Measurements from ENCODE around the gene MCRIP1.
A peak's percentile ranks its signal among the peaks of the same experiment; 100 is the strongest.
"Not testable (repeated sequence)": the region's sequence is repeated elsewhere in the genome, so short reads cannot be mapped to it uniquely, and the experiment has no call there.

The MCRIP1 gene

GRCh38 chr17:81840826-81841778 is 8.0 kb upstream of the MCRIP1 start:
- DNase-seq, result no peak

GRCh38 chr17:81840059-81840458 is 7.0 kb upstream of the MCRIP1 start:
- not testable (repeated sequence) for DNase-seq

GRCh38 chr17:81839301-81839700 is 6.2 kb upstream of the MCRIP1 start:
- no peak for DNase-seq

GRCh38 chr17:81838753-81839255 is 5.7 kb upstream of the MCRIP1 start:
- no peak for DNase-seq

- DNase-seq, result no peak
These were observed 4.5 kb upstream of the MCRIP1 start for GRCh38 chr17:81837641-81838040.

- no peak for DNase-seq
These were observed 1.8 kb upstream of the MCRIP1 start, which contains the start of gene PPP1R27 for GRCh38 chr17:81834831-81835267. TSS of gene PPP1R27 (minus strand) at chr17:81835050. CDS start at chr17:81834953, 97 bp downstream.

GRCh38 chr17:81833921-81834830 is 1.1 kb upstream of the MCRIP1 start:
- DNase-seq, result no peak

GRCh38 chr17:81832608-81833159 is 407 bp downstream of the MCRIP1 start:
- DNase-seq, result peak; percentile 33 to 40

- DNase-seq, result peak; percentile 35 to 42
These were observed 1.0 kb downstream of the MCRIP1 start for GRCh38 chr17:81831957-81832607.

GRCh38 chr17:81831563-81831956 is 1.5 kb downstream of the MCRIP1 start:
- DNase-seq, result no peak

GRCh38 chr17:81829858-81830257 is 3.2 kb downstream of the MCRIP1 start:
- DNase-seq, result no peak

GRCh38 chr17:81828656-81829055 is 4.4 kb downstream of the MCRIP1 start:
- no peak for DNase-seq

GRCh38 chr17:81825841-81826466 is 7.1 kb downstream of the MCRIP1 start:
- no peak for DNase-seq

GRCh38 chr17:81824595-81824994 is 8.5 kb downstream of the MCRIP1 start:
- DNase-seq, result no peak

- no peak for DNase-seq
These were observed 9.1 kb downstream of the MCRIP1 start for GRCh38 chr17:81823820-81824550.

GRCh38 chr17:81822996-81823819 is 9.9 kb downstream of the MCRIP1 start:
- DNase-seq, result no peak

- DNase-seq, result no peak
These were observed 10.8 kb downstream of the MCRIP1 start for GRCh38 chr17:81822312-81822637.

GRCh38 chr17:81821603-81822311 is 11.3 kb downstream of the MCRIP1 start:
- peak in 1 of 2 experiments; percentile 19 for DNase-seq

GRCh38 chr17:81821147-81821546 is 11.9 kb downstream of the MCRIP1 start:
- no peak for DNase-seq

GRCh38 chr17:81819708-81820107 is 13.4 kb downstream of the MCRIP1 start:
- DNase-seq, result no peak

Data from activated CD4-positive, alpha-beta T cell treated with anti-CD3 and anti-CD28 coated beads, Interleukin-2, amount 50 U/mL, for 4 hours (primary cell).